ENCODE results near the gene DMD. TPM values are rescaled to one million over a fixed set of nuclear protein-coding genes. Genes with fewer than 3 reads are reported as not detected.

DMD gene
- total and polyA plus RNA-seq, 12 donors, result 28.5 to 228 (median 168) TPM

- H3K27me3 ChIP-seq, result peaks cover 0 to 4% (median 0%) of the 10 kb centered on the region in 7 donors
- 34 to 37% methylated on average over 6 of the region's 6 CpGs for WGBS, 2 donors
- TF ChIP-seq, protein P1, sequence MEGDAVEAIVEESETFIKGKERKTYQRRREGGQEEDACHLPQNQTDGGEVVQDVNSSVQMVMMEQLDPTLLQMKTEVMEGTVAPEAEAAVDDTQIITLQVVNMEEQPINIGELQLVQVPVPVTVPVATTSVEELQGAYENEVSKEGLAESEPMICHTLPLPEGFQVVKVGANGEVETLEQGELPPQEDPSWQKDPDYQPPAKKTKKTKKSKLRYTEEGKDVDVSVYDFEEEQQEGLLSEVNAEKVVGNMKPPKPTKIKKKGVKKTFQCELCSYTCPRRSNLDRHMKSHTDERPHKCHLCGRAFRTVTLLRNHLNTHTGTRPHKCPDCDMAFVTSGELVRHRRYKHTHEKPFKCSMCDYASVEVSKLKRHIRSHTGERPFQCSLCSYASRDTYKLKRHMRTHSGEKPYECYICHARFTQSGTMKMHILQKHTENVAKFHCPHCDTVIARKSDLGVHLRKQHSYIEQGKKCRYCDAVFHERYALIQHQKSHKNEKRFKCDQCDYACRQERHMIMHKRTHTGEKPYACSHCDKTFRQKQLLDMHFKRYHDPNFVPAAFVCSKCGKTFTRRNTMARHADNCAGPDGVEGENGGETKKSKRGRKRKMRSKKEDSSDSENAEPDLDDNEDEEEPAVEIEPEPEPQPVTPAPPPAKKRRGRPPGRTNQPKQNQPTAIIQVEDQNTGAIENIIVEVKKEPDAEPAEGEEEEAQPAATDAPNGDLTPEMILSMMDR (IDR thresholded peaks at IDR 0.05), result peak in 6 of 9 donors; percentile 27 to 53 (median 40)
- H3K27ac ChIP-seq, result peak overlapping the region in 4 of 10 donors; percentile 3 to 36 (median 18)
- H3K4me1 ChIP-seq, result peaks cover 0 to 5% (median 0%) of the 10 kb centered on the region in 9 donors
- H3K9me3 ChIP-seq, result no peaks in the 10 kb centered on the region
- H3K4me3 ChIP-seq, result peak overlapping the region in 5 of 10 donors; percentile 4 to 31 (median 13)
- intact Hi-C loops (cut with DNase I), result loop anchor here in 2 of 10 donors (10.0 kb wide), 2 partner anchors 149 to 209 kb away; no protein-coding TSS in a partner anchor
- peak in 5 of 8 donors; percentile 10 to 71 (median 22) for ATAC-seq
- DNase-seq, result peak in 1 of 2 donors; percentile 37
- H3K36me3 ChIP-seq, result no peaks in the 10 kb centered on the region
These were observed 1787.7 kb downstream of the DMD start for GRCh38 chrX:31423609-31424189.

- H3K27me3 ChIP-seq, result peaks cover 0 to 4% (median 0%) of the 10 kb centered on the region in 7 donors
- no peak overlapping the region for H3K4me3 ChIP-seq
- TF ChIP-seq, protein P1 (IDR thresholded peaks at IDR 0.05), result no peak
- H3K36me3 ChIP-seq, result no peaks in the 10 kb centered on the region
- H3K4me1 ChIP-seq, result peaks cover 0 to 5% (median 0%) of the 10 kb centered on the region in 9 donors
- no peak overlapping the region for H3K27ac ChIP-seq
- no peaks in the 10 kb centered on the region for H3K9me3 ChIP-seq
- intact Hi-C loops (cut with DNase I), result loop anchor here in 2 of 10 donors (10.0 kb wide), 2 partner anchors 147 to 207 kb away; no protein-coding TSS in a partner anchor
- no peak for DNase-seq
- WGBS, 2 donors, result 80 to 83% methylated on average over 3 of the region's 3 CpGs
- no peak for ATAC-seq
These were observed 1789.9 kb downstream of the DMD start for GRCh38 chrX:31421441-31421840.

DNA sequence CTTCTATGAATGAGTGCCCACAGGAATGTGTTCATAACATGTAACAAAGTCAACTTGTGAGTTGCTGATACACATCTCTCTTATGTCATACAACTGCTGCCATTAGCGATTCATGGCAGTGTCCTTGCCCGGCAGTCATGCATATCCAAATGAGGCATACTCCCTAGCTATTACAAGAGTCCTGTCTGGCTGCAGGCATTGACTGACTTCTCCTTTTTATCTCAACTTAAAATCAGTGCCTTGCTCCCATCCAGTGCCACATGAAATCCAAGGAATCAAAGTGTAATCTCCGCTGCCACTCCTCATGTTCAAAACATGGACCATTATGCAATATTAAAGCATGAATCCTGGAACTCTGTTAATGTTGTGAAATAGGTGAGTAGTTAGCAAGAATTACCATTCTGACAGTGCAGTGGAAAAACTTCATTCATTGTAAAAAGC is 1790.6 kb downstream of the DMD start:
- H3K27me3 ChIP-seq, result peaks cover 0 to 4% (median 0%) of the 10 kb centered on the region in 7 donors
- H3K9me3 ChIP-seq, result no peaks in the 10 kb centered on the region
- H3K4me1 ChIP-seq, result peaks cover 0 to 5% (median 0%) of the 10 kb centered on the region in 9 donors
- no peaks in the 10 kb centered on the region for H3K36me3 ChIP-seq
- TF ChIP-seq, protein P1 (IDR thresholded peaks at IDR 0.05), result no peak
- DNase-seq (no peak), ATAC-seq (no peak)
- intact Hi-C loops (cut with DNase I), result loop anchor here in 2 of 10 donors (10.0 kb wide), 2 partner anchors 146 to 206 kb away; no protein-coding TSS in a partner anchor
- no peak overlapping the region for H3K4me3 ChIP-seq
- H3K27ac ChIP-seq, result no peak overlapping the region
- 98 to 99% methylated on average over 3 of the region's 3 CpGs for WGBS, 2 donors

GRCh38 chrX:31420302-31420701 is 1791.0 kb downstream of the DMD start:
- intact Hi-C loops (cut with DNase I), result loop anchor here in 2 of 10 donors (10.0 kb wide), 2 partner anchors 146 to 206 kb away; no protein-coding TSS in a partner anchor
- TF ChIP-seq, protein P1 (IDR thresholded peaks at IDR 0.05), result no peak
- peaks cover 0 to 5% (median 0%) of the 10 kb centered on the region in 9 donors for H3K4me1 ChIP-seq
- DNase-seq (no peak), ATAC-seq (no peak)
- H3K9me3 ChIP-seq, result no peaks in the 10 kb centered on the region
- H3K4me3 ChIP-seq, result no peak overlapping the region
- H3K27me3 ChIP-seq, result peaks cover 0 to 4% (median 0%) of the 10 kb centered on the region in 7 donors
- H3K36me3 ChIP-seq, result no peaks in the 10 kb centered on the region
- 94 to 100% methylated on average over 2 of the region's 2 CpGs for WGBS, 2 donors
- H3K27ac ChIP-seq, result no peak overlapping the region
